Middle frontal gyrus (tissue), 1 donor: ENCODE measurements around the gene PSMB2.
"Not testable (repeated sequence)": the region's sequence is repeated elsewhere in the genome, so short reads cannot be mapped to it uniquely, and the experiment has no call there.

ENCODE experiments used
- DNase-seq: peaks from one replicate; pipeline ENCODE4 v3.0.0-alpha.2; 2015; ENCODE audit warnings: low spot score; ENCODE audit errors: extremely low spot score

Gene PSMB2

DNA sequence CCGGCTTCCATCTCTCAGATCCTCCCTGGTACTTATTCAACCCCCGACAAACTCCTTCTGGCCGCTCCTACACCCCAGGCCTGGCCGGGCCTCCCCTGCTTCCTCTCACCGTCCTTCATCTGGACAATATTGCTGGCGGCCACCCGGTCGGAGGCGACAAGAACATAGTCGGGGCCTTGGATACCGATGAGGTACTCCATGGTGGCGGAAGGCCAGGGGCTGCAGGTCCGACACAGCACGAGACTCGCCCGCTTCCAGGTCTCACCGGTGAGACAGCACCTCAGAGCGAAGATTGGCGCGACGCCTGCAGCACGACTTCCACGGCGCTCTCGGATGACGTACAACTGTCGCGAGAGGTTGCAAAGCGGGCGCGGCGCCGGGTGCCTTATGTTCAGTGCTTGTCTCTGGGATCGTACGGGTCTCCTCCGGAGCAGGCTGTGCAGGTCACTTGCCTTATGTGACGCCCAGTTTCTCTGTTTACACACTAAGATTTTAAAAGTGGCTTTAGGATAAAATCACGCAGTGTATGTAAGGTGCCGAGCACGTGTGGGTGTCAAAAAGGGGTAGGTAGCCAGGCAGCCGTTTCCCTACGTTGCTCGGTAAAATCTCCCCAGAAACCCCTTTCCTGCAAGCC, at the start of gene PSMB2:
Gene PSMB2, minus strand, starts transcription at position 294 of the 634 bp plus-strand sequence. Its CDS starts 94 bp downstream, at position 200.
- DNase-seq, result peak; percentile 92

DNA sequence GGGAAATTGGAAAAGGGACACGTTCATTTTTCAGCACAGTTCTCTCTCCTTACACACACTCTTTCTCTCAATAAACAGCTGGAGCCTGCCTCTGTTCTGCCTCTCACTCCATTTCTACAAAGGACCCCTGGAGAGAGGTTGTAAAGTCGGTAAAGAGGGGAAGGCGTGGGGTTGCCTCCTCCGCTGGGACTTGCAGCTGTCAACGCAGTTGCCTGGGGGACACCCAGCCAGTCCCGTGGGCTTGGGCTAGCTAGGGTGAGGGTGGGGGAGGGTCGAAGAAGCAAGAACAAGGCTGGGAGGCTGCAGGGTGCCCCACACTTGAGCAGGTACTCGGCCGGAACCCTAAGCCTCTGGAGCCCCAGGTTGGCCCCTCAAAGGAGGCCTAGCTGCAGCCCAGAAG, 49.8 kb upstream of the PSMB2 start:
- DNase-seq, result no peak

- not testable (repeated sequence) for DNase-seq
Measured at GRCh38 chr1:35690103-35690502, 48.8 kb upstream of the PSMB2 start.

GRCh38 chr1:35688161-35688560, 46.8 kb upstream of the PSMB2 start:
- no peak for DNase-seq

- DNase-seq, result no peak
Measured at GRCh38 chr1:35683012-35683411, 41.7 kb upstream of the PSMB2 start.

DNA sequence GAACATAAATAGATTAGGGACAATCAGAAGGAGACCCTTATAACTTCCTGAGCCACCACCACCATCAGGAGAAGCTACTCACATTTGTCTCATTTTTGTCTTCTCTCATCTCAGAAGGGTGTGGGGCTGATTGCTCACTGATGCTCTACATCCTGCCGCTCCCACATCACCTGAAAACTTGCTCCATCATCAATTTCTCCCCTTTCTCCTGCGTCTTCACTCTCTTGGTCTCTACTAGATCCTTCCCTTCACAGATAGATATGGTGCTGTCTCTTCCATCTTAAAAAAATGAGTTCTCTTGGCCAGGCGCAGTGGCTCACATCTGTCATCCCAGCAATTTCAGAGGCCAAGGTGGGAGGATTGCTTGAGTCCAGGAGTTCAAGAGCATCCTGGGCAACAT, 38.9 kb upstream of the PSMB2 start:
- DNase-seq, result no peak

- DNase-seq, result peak; percentile 14
Measured at GRCh38 chr1:35675773-35676172, 34.4 kb upstream of the PSMB2 start.

- no peak for DNase-seq
Measured at GRCh38 chr1:35674111-35674510, 32.8 kb upstream of the PSMB2 start.

GRCh38 chr1:35672116-35672515, 30.8 kb upstream of the PSMB2 start:
- DNase-seq, result no peak

GRCh38 chr1:35668506-35668905, 27.2 kb upstream of the PSMB2 start:
- DNase-seq, result no peak

DNA sequence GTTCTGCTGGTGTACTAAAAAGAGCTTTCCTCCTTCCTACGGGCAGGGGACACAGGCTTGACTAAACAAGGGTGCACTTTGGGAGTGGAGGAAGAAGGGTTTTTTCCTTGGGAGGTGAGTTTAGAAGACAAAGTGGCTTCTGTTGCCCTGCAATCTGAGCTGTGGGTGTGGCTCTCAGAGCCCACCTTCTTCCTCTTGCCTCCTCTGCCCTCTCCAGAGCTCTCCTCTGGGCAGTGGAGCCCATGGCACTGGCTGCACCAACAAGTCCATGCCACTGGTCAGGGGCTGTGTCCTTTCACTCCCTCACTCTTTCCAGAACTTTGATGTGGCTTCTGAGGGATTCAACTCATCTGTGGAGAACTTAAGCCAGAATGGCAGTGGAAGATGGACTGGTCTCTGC, 25.6 kb upstream of the PSMB2 start:
- no peak for DNase-seq

DNA sequence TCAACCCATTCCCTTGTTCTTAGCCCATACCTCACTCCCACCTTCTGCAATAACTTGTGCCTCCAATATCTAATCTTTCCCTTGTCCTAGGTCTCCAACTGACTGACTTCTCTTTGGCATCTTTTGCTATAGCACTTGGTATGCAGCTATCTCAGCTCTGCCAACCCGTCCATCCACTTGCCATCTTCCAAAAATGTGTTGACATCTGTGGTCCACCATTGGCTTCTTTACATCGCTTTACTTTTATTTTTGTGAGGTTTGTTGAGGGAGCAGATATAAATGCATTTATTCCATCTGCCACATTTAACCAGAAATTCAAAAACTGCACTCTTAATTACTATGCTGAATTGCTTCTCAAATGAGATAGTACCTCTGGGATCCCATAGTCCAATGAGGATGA, 24.9 kb upstream of the PSMB2 start:
- DNase-seq, result no peak

GRCh38 chr1:35663434-35663833, 22.1 kb upstream of the PSMB2 start:
- no peak for DNase-seq

- no peak for DNase-seq
Measured at GRCh38 chr1:35661474-35661795, 20.1 kb upstream of the PSMB2 start.

DNA sequence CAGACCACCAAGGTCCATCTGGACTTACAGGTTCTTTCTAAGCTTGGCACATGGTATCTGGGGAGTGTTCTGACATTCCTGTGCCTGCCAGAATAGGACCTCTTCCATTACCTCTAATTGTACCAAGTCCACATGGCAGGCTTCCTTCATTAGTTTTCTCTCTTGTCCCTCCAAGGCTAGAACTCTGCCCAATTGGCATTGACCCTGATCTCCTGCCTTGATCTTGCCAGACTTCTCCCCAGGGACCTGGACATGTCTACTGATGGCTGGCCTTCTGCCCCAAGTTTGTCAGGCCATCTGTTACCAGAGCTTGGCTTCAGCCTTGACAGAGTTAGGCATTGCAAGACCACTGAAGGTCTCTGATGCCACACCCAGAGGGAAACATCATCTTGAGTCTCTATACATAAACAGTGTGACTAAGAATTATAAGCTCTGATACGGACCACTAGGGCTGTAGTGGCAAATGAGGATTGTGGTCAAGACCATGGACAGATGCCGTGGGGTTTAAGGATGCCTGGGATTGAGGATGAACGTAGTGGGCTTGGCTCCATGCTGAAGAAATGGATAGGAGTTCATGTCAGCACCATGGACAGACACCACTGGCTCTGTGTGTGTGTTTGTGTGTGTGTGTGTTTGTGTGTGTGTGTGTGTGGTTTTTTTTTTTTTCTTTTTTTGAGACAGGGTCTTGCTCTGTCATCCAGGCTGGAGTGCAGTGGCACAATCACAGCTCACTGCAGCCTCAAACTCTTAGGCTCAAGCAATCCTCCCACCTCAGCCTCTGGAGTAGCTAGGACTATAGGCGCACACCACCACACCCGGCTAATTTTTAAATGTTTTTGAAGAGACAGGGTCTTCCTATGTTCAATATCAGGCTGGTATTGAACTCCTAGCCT, 19.5 kb upstream of the PSMB2 start:
- DNase-seq, result no peak

DNA sequence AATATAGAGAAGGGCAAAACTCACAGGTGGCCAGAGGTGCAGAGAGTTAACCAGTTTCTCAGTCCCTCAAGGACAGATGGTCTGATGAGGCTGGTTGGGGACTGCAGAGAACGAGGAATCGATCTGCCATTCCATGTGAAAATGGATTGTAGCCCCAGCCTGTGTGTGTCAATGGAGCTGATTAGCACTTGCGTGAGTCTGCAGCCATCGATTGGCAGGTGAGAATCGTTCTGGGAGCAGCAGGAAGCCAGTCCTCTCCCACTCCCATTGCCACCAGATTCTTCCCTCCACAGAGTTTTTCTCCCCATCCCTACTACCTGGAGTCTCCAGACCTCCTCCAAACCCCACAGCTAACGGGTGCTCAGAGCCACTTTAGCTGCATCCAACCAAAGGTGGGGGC, 18.3 kb upstream of the PSMB2 start:
- no peak for DNase-seq

- no peak for DNase-seq
Measured at GRCh38 chr1:35657851-35658250, 16.5 kb upstream of the PSMB2 start.

- no peak for DNase-seq
Measured at GRCh38 chr1:35656863-35657232, 15.5 kb upstream of the PSMB2 start.

- DNase-seq, result no peak
Measured at GRCh38 chr1:35656148-35656862, 15.0 kb upstream of the PSMB2 start.

- DNase-seq, result no peak
Measured at GRCh38 chr1:35655196-35655595, 13.9 kb upstream of the PSMB2 start.

DNA sequence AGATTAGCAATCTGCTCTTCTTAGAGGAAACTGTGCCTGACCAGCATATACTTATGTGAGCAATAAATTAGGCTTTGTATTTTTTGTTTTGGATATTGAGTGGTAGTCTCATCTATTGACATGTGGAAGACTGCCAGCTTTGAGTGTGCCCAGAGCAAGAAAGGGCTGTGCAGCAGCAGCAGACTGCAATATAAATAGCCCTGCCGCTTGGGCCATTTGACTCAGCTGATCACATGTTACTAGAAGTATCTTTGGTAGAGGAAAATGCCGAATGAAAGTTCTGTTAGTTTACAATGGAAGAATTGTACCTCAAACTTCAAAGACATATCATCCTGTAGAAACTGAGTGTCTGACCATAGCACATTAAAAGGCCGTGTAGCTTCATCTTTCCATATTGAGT, 9.1 kb upstream of the PSMB2 start:
- DNase-seq, result no peak

DNA sequence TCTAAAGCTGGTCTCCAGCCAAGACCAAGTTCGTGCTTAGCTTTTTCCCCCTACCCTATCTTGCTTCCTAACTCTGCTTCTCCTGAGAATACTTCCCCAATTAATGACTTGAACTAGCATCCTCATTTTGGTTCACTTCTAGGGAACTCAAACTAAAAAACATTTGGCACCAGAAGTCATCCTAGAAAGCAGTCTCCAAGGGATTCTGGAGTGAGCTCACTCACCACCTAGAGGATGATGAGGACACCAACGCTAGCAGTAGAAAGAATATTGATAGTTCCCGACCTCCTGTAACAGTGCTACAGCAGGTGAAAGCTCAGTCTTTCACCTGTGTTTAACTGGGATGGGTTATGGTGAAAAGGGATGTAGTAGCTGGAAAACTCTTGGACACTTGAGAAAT, 4.7 kb upstream of the PSMB2 start:
- DNase-seq, result no peak
